RPMI8226 (cell line): ENCODE data around the gene HRH1.

Experiments
- DNase-seq: peaks from one replicate; pipeline ENCODE4 v3.0.0-alpha.2; 2015

Gene HRH1

GRCh38 chr3:11287404-11287803 lies 133.1 kb downstream of the HRH1 start:
- DNase-seq, result no peak

- DNase-seq, result no peak
These were observed 133.8 kb downstream of the HRH1 start for GRCh38 chr3:11288021-11288491.

GRCh38 chr3:11288786-11289637 lies 134.7 kb downstream of the HRH1 start:
- DNase-seq, result no peak

- no peak for DNase-seq
These were observed 135.6 kb downstream of the HRH1 start for GRCh38 chr3:11289864-11290263.

GRCh38 chr3:11290743-11291680 lies 136.7 kb downstream of the HRH1 start:
- DNase-seq, result no peak

- no peak for DNase-seq
These were observed 137.5 kb downstream of the HRH1 start for GRCh38 chr3:11291808-11292207.

- no peak for DNase-seq
These were observed 142.8 kb downstream of the HRH1 start for GRCh38 chr3:11297126-11297525.

- DNase-seq, result peak; percentile 3
These were observed 146.7 kb downstream of the HRH1 start for GRCh38 chr3:11300970-11301369.

- DNase-seq, result no peak
These were observed 148.2 kb downstream of the HRH1 start for GRCh38 chr3:11302444-11302843.

GRCh38 chr3:11304175-11304574 lies 149.9 kb downstream of the HRH1 start:
- DNase-seq, result no peak

GRCh38 chr3:11305509-11305908 lies 151.2 kb downstream of the HRH1 start:
- no peak for DNase-seq

GRCh38 chr3:11306817-11307589 lies 152.7 kb downstream of the HRH1 start:
- DNase-seq, result no peak

- no peak for DNase-seq
These were observed 153.6 kb downstream of the HRH1 start for GRCh38 chr3:11307830-11308432.

- no peak for DNase-seq
These were observed 156.0 kb downstream of the HRH1 start for GRCh38 chr3:11310258-11310657.

GRCh38 chr3:11312166-11312565 lies 157.9 kb downstream of the HRH1 start:
- DNase-seq, result no peak
